ENCODE measurements around the gene PLVAP. TPM values are rescaled to one million over a fixed set of nuclear protein-coding genes. Genes with fewer than 3 reads are reported as not detected.
A peak's percentile ranks its signal among the peaks of the same experiment; 100 is the strongest.

PLVAP gene
- total RNA-seq, 1 experiment from 2014 or later, result not detected

GRCh38 chr19:17404621-17405249, 27.6 kb upstream of the PLVAP start:
- Histone ChIP-seq H3K4me2 (ENCODE audit: insufficient read depth, insufficient read length, low read length) (peak overlapping the region; percentile 61), H3K4me1 (ENCODE audit: insufficient read depth, low read length) (peaks cover 7% of the 10 kb centered on the region; the same call in 1 of the 2 replicates), H3K79me2 (ENCODE audit: insufficient read depth, low read length) (no peaks in the 10 kb centered on the region; the same call in 1 of the 2 replicates), H3K9me3 (ENCODE audit: control insufficient read depth, low read depth, low read length) (no peaks in the 10 kb centered on the region), H4K5ac (ENCODE audit: insufficient read length, low read depth, low read length) (no peak overlapping the region), H4K20me1 (ENCODE audit: control insufficient read depth, insufficient read depth, insufficient read length) (no peaks in the 10 kb centered on the region), H3K4ac (ENCODE audit: low read depth, low read length) (peak overlapping the region; percentile 49), H3K9ac (ENCODE audit: extremely low read depth, insufficient read length, low read length) (peak overlapping the region; percentile 25), H2BK20ac (ENCODE audit: low read depth, low read length, poor library complexity, severe bottlenecking) (no peak overlapping the region), H3K18ac (ENCODE audit: insufficient read length, low read depth, low read length) (peak overlapping the region; percentile 8), H2BK12ac (ENCODE audit: insufficient read length, low read depth, low read length) (no peak overlapping the region), H3K27ac (ENCODE audit: insufficient read length, low read depth, low read length) (no peak overlapping the region), H4K8ac (replicated peaks; ENCODE audit: insufficient read length, low read depth, low read length) (no peak overlapping the region), H3K56ac (ENCODE audit: insufficient read length, low read depth, low read length) (peak overlapping the region; percentile 8), H3K79me1 (ENCODE audit: insufficient read depth, low read depth, low read length, poor library complexity, severe bottlenecking) (no peaks in the 10 kb centered on the region), H2AFZ (ENCODE audit: low read length) (no peak overlapping the region), H3T11ph (ENCODE audit: low read length) (no peak overlapping the region), H3K23me2 (ENCODE audit: insufficient read length, low read depth, low read length, poor library complexity, severe bottlenecking) (peaks cover 15% of the 10 kb centered on the region), H2BK5ac (ENCODE audit: insufficient read length, low read length) (no peak overlapping the region), H2BK120ac (ENCODE audit: low read depth, low read length, poor library complexity, severe bottlenecking) (peak overlapping the region; percentile 83), H2AK5ac (ENCODE audit: insufficient read length, low read length) (no peak overlapping the region), H2BK15ac (ENCODE audit: low read depth, low read length) (no peak overlapping the region), H3K23ac (ENCODE audit: insufficient read length, low read depth, low read length) (no peak overlapping the region), H3K27me3 (ENCODE audit: insufficient read depth, low read length) (no peaks in the 10 kb centered on the region), H4K91ac (ENCODE audit: insufficient read length, low read depth, low read length) (peak overlapping the region; percentile 31), H3K14ac (ENCODE audit: insufficient read depth, low read length) (peak overlapping the region; percentile 11)
- Mint-ChIP-seq H3K27ac (peak overlapping the region; percentile 81 to 97 (median 97)), H3K36me3 (ENCODE audit: insufficient read depth in 1 of 3, low read depth in 3 of 3) (peaks cover 7 to 36% (median 17%) of the 10 kb centered on the region in 3 experiments; a peak in 6 of 7 replicates), H3K27me3 (ENCODE audit: low read depth) (no peaks in the 10 kb centered on the region), H3K4me3 (peak overlapping the region; percentile 69 to 94), H3K9me3 (no peaks in the 10 kb centered on the region), H3K4me1 (peaks cover 31 to 39% of the 10 kb centered on the region in 2 experiments)
- WGBS (ENCODE audit: extremely low coverage, insufficient read length, low lambda C conversion rate), result no CpG with 5 or more reads among the region's 7 CpGs
- TF ChIP-seq CTCF (conservative IDR thresholded peaks at IDR 0.05), result no peak
- no peak for DNase-seq
